ENCODE measurements around the gene SEPTIN6. TPM values are rescaled to one million over a fixed set of nuclear protein-coding genes. Genes with fewer than 3 reads are reported as not detected.
A peak's percentile ranks its signal among the peaks of the same experiment; 100 is the strongest.

Gene SEPTIN6
- total and polyA plus RNA-seq, 2 of the 13 experiments (the other 11 are each of a cell fraction or from before 2014, with no cell fraction given): 21.7 to 38.3 TPM

DNA sequence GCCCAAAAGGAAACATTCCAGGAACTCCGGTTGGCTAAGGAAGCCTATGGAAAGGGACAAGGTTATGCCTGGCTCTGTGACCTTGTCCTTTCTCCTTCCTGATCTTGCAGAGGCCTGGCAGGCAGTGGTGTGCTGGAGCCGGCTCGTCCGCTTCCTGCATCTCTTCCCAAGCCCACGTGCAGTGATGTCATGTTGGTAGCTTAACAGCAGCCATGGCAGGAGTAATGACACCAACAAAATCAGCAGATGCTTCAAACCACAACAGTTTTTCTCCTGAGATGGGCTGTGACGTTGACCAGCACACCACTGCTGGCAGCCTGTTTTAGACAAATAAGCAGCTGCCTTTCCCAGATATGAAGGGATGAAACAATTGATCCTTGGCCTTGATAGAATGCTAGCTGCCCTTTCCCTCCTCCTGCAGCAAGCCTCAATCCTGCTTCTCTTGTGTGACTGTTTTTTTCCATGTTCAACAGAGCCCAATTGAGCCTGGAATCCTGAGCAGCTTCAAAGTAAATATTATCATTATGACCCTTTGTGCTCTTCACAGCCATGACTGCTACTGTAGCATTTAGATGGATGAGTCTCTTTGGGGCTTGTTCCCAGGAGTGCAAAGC lies 23.4 kb downstream of the SEPTIN6 start (continued):
- TF ChIP-seq PHF21A (CRISPR knock-in tag; IDR thresholded peaks at IDR 0.05): 0 out of 2 replicates have a peak, but pooled peaks have one; percentile 35
- TF ChIP-seq ZNF644 (CRISPR knock-in tag; IDR thresholded peaks at IDR 0.05; ENCODE audit: low read depth): 0 out of 2 replicates have a peak, but pooled peaks have one; percentile 23
- TF ChIP-seq ZNF224 (CRISPR knock-in tag; IDR thresholded peaks at IDR 0.05): no peak
- TF ChIP-seq, protein P1, sequence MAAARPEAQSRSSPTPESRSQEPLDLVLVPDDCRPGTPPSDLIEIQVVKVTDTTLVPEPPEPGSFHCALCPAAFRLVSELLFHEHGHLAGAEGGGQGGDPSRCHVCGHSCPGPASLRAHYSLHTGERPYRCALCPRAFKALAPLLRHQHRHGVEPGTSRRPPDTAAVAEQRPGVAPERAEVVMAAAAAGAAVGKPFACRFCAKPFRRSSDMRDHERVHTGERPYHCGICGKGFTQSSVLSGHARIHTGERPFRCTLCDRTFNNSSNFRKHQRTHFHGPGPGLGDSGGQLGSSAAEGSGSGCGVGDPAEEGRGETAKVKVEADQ (CRISPR knock-in tag; IDR thresholded peaks at IDR 0.05; ENCODE audit: borderline replicate concordance): no peak
- TF ChIP-seq FOSL2 (CRISPR knock-in tag; IDR thresholded peaks at IDR 0.05): 0 out of 2 replicates have a peak, but pooled peaks have one; percentile 15
- no peak for TF ChIP-seq ZNF136 (CRISPR knock-in tag; IDR thresholded peaks at IDR 0.05; ENCODE audit: low read depth)
- TF ChIP-seq EP300 (IDR thresholded peaks at IDR 0.05; ENCODE audit: low read depth in 2 of 2, low read length in 2 of 2): peak in 1 of 2 experiments; percentile 24; a peak in 1 of 4 replicates
- TF ChIP-seq EP300 (CRISPR knock-in tag; IDR thresholded peaks at IDR 0.05; ENCODE audit: borderline replicate concordance): no peak
- 0 out of 2 replicates have a peak, but pooled peaks have one; percentile 19 for TF ChIP-seq KAT8 (CRISPR knock-in tag; IDR thresholded peaks at IDR 0.05)
- TF ChIP-seq ZNF253 (CRISPR knock-in tag; IDR thresholded peaks at IDR 0.05; ENCODE audit: borderline replicate concordance): no peak
- TF ChIP-seq MAFK (conservative IDR thresholded peaks at IDR 0.05 in 1 of 2, IDR thresholded peaks at IDR 0.05 in 1 of 2; ENCODE audit: low read length in 2 of 2): no peak
- TF ChIP-seq EHMT2 (IDR thresholded peaks at IDR 0.05; ENCODE audit: borderline replicate concordance, low read depth, low read length): no peak
- TF ChIP-seq ZFP1 (CRISPR knock-in tag; IDR thresholded peaks at IDR 0.05): no peak
- TF ChIP-seq, protein P2, sequence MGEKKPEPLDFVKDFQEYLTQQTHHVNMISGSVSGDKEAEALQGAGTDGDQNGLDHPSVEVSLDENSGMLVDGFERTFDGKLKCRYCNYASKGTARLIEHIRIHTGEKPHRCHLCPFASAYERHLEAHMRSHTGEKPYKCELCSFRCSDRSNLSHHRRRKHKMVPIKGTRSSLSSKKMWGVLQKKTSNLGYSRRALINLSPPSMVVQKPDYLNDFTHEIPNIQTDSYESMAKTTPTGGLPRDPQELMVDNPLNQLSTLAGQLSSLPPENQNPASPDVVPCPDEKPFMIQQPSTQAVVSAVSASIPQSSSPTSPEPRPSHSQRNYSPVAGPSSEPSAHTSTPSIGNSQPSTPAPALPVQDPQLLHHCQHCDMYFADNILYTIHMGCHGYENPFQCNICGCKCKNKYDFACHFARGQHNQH (CRISPR knock-in tag; IDR thresholded peaks at IDR 0.05): no peak
- TF ChIP-seq GATAD1 (CRISPR knock-in tag; IDR thresholded peaks at IDR 0.05): no peak
- no peak for TF ChIP-seq PHF20 (CRISPR knock-in tag; IDR thresholded peaks at IDR 0.05)
- TF ChIP-seq, protein P3, sequence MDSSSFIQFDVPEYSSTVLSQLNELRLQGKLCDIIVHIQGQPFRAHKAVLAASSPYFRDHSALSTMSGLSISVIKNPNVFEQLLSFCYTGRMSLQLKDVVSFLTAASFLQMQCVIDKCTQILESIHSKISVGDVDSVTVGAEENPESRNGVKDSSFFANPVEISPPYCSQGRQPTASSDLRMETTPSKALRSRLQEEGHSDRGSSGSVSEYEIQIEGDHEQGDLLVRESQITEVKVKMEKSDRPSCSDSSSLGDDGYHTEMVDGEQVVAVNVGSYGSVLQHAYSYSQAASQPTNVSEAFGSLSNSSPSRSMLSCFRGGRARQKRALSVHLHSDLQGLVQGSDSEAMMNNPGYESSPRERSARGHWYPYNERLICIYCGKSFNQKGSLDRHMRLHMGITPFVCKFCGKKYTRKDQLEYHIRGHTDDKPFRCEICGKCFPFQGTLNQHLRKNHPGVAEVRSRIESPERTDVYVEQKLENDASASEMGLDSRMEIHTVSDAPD (CRISPR knock-in tag; IDR thresholded peaks at IDR 0.05): no peak
- no peak for TF ChIP-seq ARNT (IDR thresholded peaks at IDR 0.05)
- TF ChIP-seq, protein P4, sequence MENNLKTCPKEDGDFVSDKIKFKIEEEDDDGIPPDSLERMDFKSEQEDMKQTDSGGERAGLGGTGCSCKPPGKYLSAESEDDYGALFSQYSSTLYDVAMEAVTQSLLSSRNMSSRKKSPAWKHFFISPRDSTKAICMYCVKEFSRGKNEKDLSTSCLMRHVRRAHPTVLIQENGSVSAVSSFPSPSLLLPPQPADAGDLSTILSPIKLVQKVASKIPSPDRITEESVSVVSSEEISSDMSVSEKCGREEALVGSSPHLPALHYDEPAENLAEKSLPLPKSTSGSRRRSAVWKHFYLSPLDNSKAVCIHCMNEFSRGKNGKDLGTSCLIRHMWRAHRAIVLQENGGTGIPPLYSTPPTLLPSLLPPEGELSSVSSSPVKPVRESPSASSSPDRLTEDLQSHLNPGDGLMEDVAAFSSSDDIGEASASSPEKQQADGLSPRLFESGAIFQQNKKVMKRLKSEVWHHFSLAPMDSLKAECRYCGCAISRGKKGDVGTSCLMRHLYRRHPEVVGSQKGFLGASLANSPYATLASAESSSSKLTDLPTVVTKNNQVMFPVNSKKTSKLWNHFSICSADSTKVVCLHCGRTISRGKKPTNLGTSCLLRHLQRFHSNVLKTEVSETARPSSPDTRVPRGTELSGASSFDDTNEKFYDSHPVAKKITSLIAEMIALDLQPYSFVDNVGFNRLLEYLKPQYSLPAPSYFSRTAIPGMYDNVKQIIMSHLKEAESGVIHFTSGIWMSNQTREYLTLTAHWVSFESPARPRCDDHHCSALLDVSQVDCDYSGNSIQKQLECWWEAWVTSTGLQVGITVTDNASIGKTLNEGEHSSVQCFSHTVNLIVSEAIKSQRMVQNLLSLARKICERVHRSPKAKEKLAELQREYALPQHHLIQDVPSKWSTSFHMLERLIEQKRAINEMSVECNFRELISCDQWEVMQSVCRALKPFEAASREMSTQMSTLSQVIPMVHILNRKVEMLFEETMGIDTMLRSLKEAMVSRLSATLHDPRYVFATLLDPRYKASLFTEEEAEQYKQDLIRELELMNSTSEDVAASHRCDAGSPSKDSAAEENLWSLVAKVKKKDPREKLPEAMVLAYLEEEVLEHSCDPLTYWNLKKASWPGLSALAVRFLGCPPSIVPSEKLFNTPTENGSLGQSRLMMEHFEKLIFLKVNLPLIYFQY (CRISPR knock-in tag; IDR thresholded peaks at IDR 0.05; ENCODE audit: borderline replicate concordance): 0 out of 2 replicates have a peak, but pooled peaks have one; percentile 15
- TF ChIP-seq ZNF703 (CRISPR knock-in tag; IDR thresholded peaks at IDR 0.05; ENCODE audit: borderline replicate concordance): no peak
- no peak for TF ChIP-seq FOSL1 (CRISPR knock-in tag; IDR thresholded peaks at IDR 0.05; ENCODE audit: borderline replicate concordance)
- peak; percentile 31; the same call in 1 of the 2 replicates for TF ChIP-seq HOXA3 (CRISPR knock-in tag; IDR thresholded peaks at IDR 0.05)
- no peak for TF ChIP-seq NONO (IDR thresholded peaks at IDR 0.05)
- TF ChIP-seq NONO (CRISPR knock-in tag; conservative IDR thresholded peaks at IDR 0.05): no peak
- TF ChIP-seq MTA3 (CRISPR knock-in tag; IDR thresholded peaks at IDR 0.05): no peak

Measured in HepG2 (cell line).